PC-3 (cell line): ENCODE data around the gene TAP2. TPM values are rescaled to one million over a fixed set of nuclear protein-coding genes. Genes with fewer than 3 reads are reported as not detected.
"Not testable (repeated sequence)": the region's sequence is repeated elsewhere in the genome, so short reads cannot be mapped to it uniquely, and the experiment has no call there.

Experiments
- ATAC-seq: fragments of 200-7000 bp; cut with Tn5 transposase; 2 replicates; pipeline ENCODE4 v1.9.1; 2020; ENCODE audit warnings: mild to moderate bottlenecking, moderate library complexity
- BruUV-seq: library from RNA; stranded (reverse); fragments of 400-500 nt; replicated peaks from 2 replicates; lab custom pipeline; 2021; lab: Mats Ljungman, UMichigan
- CTCF ChIA-PET: fragments of 300-600 bp; sonication (Branson Sonifier 250); formaldehyde crosslinking; loops from one replicate; lab custom pipeline; 2022; ENCODE audit warnings: antibody characterized with exemption; lab: Charles Lee
- POLR2A ChIA-PET: fragments of 300-600 bp; sonication (Branson Sonifier 250); formaldehyde crosslinking; loops from one replicate; lab custom pipeline; 2022; ENCODE audit warnings: antibody characterized with exemption; ENCODE audit not compliant: unreplicated experiment; lab: Charles Lee
- DNase-seq: peaks from one replicate; pipeline ENCODE4 v3.0.0-alpha.2; 2015
- H2AFZ ChIP-seq: fragments of 300-600 bp; sonication (generic); 2 replicates; pipeline ENCODE4 v1.6.0; 2016; ENCODE audit warnings: antibody characterized with exemption, low read length
- H3F3A ChIP-seq: fragments of 300-600 bp; sonication (generic); one replicate; pipeline ENCODE4 v1.6.0; 2017; ENCODE audit warnings: antibody characterized with exemption, low read length, control low read depth, mild to moderate bottlenecking; ENCODE audit not compliant: unreplicated experiment
- H3K27ac ChIP-seq: fragments of 300-600 bp; sonication (generic); 2 replicates; pipeline ENCODE4 v1.5.1; 2016; ENCODE audit warnings: mild to moderate bottlenecking, low read length
- H3K27me3 ChIP-seq: fragments of 300-600 bp; sonication (generic); 2 replicates; pipeline ENCODE4 v1.6.1; 2016; ENCODE audit warnings: low read length, mixed read lengths
- H3K36me3 ChIP-seq: fragments of 300-600 bp; sonication (generic); 2 replicates; pipeline ENCODE4 v1.6.1; 2016; ENCODE audit warnings: low read depth, mixed run types, low read length, mixed read lengths
- H3K4me1 ChIP-seq: fragments of 300-600 bp; sonication (generic); 2 replicates; pipeline ENCODE4 v1.5.1; 2016; ENCODE audit warnings: low read length; ENCODE audit not compliant: insufficient read depth
- H3K4me2 ChIP-seq: fragments of 300-600 bp; sonication (generic); 2 replicates; pipeline ENCODE4 v1.6.0; 2016; ENCODE audit warnings: low read length
- H3K4me3 ChIP-seq: fragments of 300-600 bp; sonication (generic); 2 replicates; pipeline ENCODE4 v1.5.1; 2016; ENCODE audit warnings: mild to moderate bottlenecking, low read length, mixed read lengths
- H3K79me2 ChIP-seq: fragments of 300-600 bp; sonication (generic); 2 replicates; pipeline ENCODE4 v1.6.1; 2017; ENCODE audit warnings: low read length, mixed read lengths
- H3K9ac ChIP-seq: fragments of 300-600 bp; sonication (generic); 2 replicates; pipeline ENCODE4 v1.6.0; 2016; ENCODE audit warnings: mild to moderate bottlenecking, low read length
- H3K9me2 ChIP-seq: fragments of 300-600 bp; sonication (generic); replicated peaks from 2 replicates; pipeline ENCODE4 v1.6.1; 2016; ENCODE audit warnings: mixed run types, low read length, mixed read lengths
- H3K9me3 ChIP-seq: fragments of 300-600 bp; sonication (generic); 2 replicates; pipeline ENCODE4 v1.6.1; 2016; ENCODE audit warnings: low read length, mixed read lengths
- H4K20me1 ChIP-seq: fragments of 300-600 bp; sonication (generic); 2 replicates; pipeline ENCODE4 v1.6.1; 2016; ENCODE audit warnings: low read length, mixed read lengths
- EZH2 ChIP-seq: fragments of 300-600 bp; sonication (generic); IDR thresholded peaks from one replicate; pipeline ENCODE4 v1.6.1; 2017; ENCODE audit warnings: antibody characterized with exemption, mild to moderate bottlenecking, low read length; ENCODE audit not compliant: unreplicated experiment
- EZH2phosphoT487 ChIP-seq: fragments of 300-600 bp; sonication (generic); IDR thresholded peaks from 2 replicates; pipeline ENCODE4 v1.6.1; 2018; ENCODE audit warnings: mild to moderate bottlenecking, antibody characterized with exemption, low read length, borderline replicate concordance
- intact Hi-C: fragments of 100-400 bp; cut with micrococcal nuclease; formaldehyde crosslinking; loops from 2 replicates; pipeline ENCODE4 v1.9.0; 2023
- total RNA-seq: library from RNA; depleted of rRNA; stranded (reverse); fragments of >200 nt; gene quantifications from 2 replicates; pipeline ENCODE4 v1.2.3, GENCODE V29; 2014
- TF ChIP-seq, protein P1 (sequence below): fragments of 300-600 bp; sonication (generic); conservative IDR thresholded peaks from 2 replicates; pipeline ENCODE4 v1.5.1; 2017; ENCODE audit warnings: antibody characterized with exemption, low read depth, mild to moderate bottlenecking, low read length

Gene TAP2
- total RNA-seq, 1 experiment from 2014 or later: 93.0 TPM

DNA sequence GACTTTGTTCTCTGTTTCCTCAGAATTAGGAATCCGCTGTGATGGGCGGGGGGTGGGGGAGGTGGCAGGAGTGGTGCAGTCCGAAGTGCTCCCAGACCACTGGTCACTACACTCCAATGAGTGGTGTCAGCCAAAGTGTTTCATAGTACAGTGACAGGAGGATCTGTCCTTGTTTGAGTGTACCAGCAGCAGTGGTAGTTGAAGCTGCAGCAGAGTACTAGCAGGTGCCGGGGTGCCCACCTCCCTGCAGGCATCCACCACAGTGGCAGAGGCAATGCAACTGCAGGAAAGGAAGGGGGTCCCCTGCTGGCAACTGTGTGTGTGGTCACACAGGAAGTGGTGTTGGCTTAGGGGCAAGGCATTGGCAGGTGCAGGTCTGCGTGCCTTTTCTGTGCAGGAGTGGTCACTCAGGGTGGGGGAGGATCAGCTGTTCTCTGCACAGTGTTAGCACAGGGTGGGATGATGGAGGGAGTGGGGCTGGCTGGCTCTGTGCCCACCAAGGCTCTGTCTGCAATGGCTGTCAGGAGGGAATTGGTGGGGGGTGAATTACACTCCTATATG, 31.4 kb downstream of the TAP2 start:
- Histone ChIP-seq H2AFZ (no peak overlapping the region), H4K20me1 (no peaks in the 10 kb centered on the region), H3K36me3 (no peaks in the 10 kb centered on the region), H3K9ac (no peak overlapping the region), H3K9me2 (no peaks in the 10 kb centered on the region), H3K4me2 (no peak overlapping the region), H3K79me2 (no peaks in the 10 kb centered on the region), H3K27ac (no peak overlapping the region), H3K4me1 (no peaks in the 10 kb centered on the region; the same call in 1 of the 2 replicates), H3K4me3 (no peak overlapping the region), H3K27me3 (peaks cover 32% of the 10 kb centered on the region), H3F3A (no peaks in the 10 kb centered on the region), H3K9me3 (no peaks in the 10 kb centered on the region)
- POLR2A ChIA-PET: no interaction called here
- DNase-seq: no peak
- CTCF ChIA-PET: no interaction called here
- no peak for TF ChIP-seq EZH2phosphoT487
- TF ChIP-seq, protein P1, sequence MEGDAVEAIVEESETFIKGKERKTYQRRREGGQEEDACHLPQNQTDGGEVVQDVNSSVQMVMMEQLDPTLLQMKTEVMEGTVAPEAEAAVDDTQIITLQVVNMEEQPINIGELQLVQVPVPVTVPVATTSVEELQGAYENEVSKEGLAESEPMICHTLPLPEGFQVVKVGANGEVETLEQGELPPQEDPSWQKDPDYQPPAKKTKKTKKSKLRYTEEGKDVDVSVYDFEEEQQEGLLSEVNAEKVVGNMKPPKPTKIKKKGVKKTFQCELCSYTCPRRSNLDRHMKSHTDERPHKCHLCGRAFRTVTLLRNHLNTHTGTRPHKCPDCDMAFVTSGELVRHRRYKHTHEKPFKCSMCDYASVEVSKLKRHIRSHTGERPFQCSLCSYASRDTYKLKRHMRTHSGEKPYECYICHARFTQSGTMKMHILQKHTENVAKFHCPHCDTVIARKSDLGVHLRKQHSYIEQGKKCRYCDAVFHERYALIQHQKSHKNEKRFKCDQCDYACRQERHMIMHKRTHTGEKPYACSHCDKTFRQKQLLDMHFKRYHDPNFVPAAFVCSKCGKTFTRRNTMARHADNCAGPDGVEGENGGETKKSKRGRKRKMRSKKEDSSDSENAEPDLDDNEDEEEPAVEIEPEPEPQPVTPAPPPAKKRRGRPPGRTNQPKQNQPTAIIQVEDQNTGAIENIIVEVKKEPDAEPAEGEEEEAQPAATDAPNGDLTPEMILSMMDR: no peak
- TF ChIP-seq EZH2: no peak
- intact Hi-C loops: no loop called here
- BruUV-seq: no TSS peak
- ATAC-seq: no peak

DNA sequence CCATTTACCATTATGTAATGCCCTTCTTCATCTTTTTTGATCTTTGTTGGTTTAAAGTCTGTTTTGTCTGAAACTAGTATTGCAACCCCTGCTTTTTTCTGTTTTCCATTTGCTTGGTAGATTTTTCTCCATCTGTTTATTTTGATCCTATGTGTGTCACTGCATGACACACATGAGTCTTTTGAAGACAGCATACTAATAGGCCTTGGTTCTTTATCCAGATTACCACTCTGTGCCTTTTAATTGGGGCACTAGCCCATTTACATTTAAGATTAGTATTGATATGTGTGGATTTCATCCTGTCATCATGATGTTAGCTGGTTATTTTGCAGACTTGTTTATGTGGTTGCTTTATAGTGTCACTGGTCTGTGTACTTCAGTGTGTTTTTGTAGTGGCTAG, 33.1 kb downstream of the TAP2 start:
- BruUV-seq, POLR2A ChIA-PET, H3K4me3 ChIP-seq, H4K20me1 ChIP-seq, H3K27ac ChIP-seq, ATAC-seq, H3K9me2 ChIP-seq, H3F3A ChIP-seq, H3K9me3 ChIP-seq, H3K4me1 ChIP-seq, DNase-seq, H3K4me2 ChIP-seq, H3K79me2 ChIP-seq, intact Hi-C loops, H2AFZ ChIP-seq, H3K36me3 ChIP-seq, CTCF ChIA-PET, H3K9ac ChIP-seq: not testable (repeated sequence)
- peaks cover 48% of the 10 kb centered on the region for H3K27me3 ChIP-seq

DNA sequence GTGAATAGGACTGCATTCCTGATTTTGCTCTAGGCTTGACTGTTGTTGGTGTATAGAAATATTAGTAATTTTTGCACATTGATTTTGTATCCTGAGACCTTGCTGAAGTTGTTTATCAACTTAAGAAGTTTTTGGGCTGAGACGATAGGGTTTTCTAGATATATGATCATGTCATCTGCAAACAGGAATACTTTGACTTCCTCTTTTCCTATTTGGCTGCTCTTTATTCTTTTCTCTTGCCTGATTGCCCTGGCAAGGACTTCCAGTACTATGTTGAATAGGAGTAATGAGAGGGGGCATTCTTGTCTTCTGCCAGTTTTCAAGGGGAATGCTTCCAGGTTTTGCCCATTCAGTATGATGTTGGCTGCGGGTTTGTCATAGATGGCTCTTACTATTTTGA, 35.1 kb downstream of the TAP2 start:
- ATAC-seq (no peak), DNase-seq (no peak)
- H3K9me3 ChIP-seq: no peaks in the 10 kb centered on the region
- H3K79me2 ChIP-seq: no peaks in the 10 kb centered on the region
- H3K9me2 ChIP-seq: no peaks in the 10 kb centered on the region
- H2AFZ ChIP-seq: no peak overlapping the region
- H3K4me1 ChIP-seq: no peaks in the 10 kb centered on the region; the same call in 1 of the 2 replicates
- no peaks in the 10 kb centered on the region for H3K36me3 ChIP-seq
- H3K4me2 ChIP-seq: no peak overlapping the region
- TF ChIP-seq EZH2: no peak
- TF ChIP-seq EZH2phosphoT487: no peak
- intact Hi-C loops: no loop called here
- H3K4me3 ChIP-seq: no peak overlapping the region
- no peaks in the 10 kb centered on the region for H4K20me1 ChIP-seq
- H3F3A ChIP-seq: no peaks in the 10 kb centered on the region
- H3K9ac ChIP-seq: no peak overlapping the region
- ChIA-PET CTCF (no interaction called here), POLR2A (no interaction called here)
- no peak overlapping the region for H3K27ac ChIP-seq
- H3K27me3 ChIP-seq: peaks cover 65% of the 10 kb centered on the region
- no TSS peak for BruUV-seq
